ENCODE data around the gene MUC5AC.

The MUC5AC gene

DNA sequence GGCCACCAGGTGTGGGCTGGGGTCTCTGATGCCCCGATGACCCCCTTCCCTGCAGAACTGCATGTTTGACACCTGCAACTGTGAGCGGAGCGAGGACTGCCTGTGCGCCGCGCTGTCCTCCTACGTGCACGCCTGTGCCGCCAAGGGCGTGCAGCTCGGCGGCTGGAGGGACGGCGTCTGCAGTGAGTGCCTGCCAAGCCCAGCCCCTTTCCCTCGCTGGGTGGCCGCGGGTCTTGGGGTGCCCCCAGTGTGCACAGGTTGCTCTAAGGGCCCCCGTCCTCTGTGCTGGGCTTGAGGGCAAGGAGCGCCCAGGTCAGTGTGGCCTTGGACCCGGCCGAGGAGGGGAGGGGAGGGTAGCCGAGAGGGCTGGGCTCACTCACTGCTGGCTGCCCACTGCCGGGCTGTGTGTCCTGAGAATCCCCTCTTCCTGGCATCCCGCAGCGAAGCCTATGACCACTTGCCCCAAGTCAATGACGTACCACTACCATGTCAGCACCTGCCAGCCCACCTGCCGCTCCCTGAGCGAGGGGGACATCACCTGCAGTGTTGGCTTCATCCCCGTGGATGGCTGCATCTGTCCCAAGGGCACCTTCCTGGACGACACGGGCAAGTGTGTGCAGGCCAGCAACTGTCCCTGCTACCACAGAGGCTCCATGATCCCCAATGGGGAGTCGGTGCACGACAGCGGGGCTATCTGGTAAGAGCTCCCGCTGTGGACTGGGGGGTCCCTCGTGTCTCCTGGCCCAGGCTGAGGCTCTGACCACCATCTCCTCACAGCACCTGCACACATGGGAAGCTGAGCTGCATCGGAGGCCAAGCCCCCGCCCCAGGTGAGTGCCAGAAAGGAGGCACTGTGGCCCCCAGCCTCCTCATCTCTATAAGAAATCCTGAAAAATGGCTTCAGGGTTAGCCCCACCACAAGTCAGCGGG lies 17.0 kb downstream of the MUC5AC start:
- peaks cover 9% of the 10 kb centered on the region for H3K9me3 Mint-ChIP-seq
- no peaks in the 10 kb centered on the region for H3K4me1 Mint-ChIP-seq
- DNase-seq (ENCODE audit: low spot score in 2 of 2) (no peak), ATAC-seq (replicated peaks; ENCODE audit: extremely low read depth, poor library complexity, severe bottlenecking) (no peak)
- H3K27me3 Mint-ChIP-seq = no peaks in the 10 kb centered on the region
- H3K27ac Mint-ChIP-seq (ENCODE audit: low read depth) = no peak overlapping the region
- H3K36me3 Mint-ChIP-seq (ENCODE audit: insufficient read depth) = peaks cover 2% of the 10 kb centered on the region
- H3K4me3 Mint-ChIP-seq = no peak overlapping the region

DNA sequence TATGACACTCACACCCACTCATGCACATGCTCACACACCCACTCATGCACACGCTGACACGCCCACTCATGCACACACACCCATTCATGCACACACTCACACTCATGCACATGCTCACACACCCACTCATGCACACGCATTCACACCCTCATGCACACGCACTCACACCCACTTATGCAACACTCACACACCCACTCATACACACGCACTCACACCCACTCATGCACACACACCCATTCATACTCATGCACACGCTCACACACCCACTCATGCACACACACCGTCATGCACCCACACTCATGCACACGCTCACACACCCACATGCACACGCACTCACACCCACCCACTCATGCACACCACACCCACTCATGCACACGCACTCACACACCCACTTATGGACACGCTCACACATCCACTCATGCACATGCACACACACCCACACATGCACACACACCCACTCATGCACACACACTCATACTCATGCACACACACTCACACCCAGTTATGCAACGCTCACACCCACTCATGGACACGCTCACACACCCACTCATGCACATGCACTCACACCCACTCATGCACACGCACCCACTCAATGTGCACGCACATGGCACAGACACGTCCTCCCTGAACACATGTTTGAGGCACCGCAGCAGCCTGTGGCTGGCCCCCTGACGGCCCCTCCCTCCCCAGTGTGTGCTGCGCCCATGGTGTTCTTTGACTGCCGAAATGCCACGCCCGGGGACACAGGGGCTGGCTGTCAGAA lies 17.9 kb downstream of the MUC5AC start:
- ATAC-seq (replicated peaks; ENCODE audit: extremely low read depth, poor library complexity, severe bottlenecking) (no peak), DNase-seq (ENCODE audit: low spot score in 2 of 2) (no peak)
- H3K4me1 Mint-ChIP-seq = no peaks in the 10 kb centered on the region
- H3K36me3 Mint-ChIP-seq (ENCODE audit: insufficient read depth) = peaks cover 2% of the 10 kb centered on the region
- no peak overlapping the region for H3K27ac Mint-ChIP-seq (ENCODE audit: low read depth)
- H3K4me3 Mint-ChIP-seq = no peak overlapping the region
- no peaks in the 10 kb centered on the region for H3K27me3 Mint-ChIP-seq
- peaks cover 7% of the 10 kb centered on the region for H3K9me3 Mint-ChIP-seq

DNA sequence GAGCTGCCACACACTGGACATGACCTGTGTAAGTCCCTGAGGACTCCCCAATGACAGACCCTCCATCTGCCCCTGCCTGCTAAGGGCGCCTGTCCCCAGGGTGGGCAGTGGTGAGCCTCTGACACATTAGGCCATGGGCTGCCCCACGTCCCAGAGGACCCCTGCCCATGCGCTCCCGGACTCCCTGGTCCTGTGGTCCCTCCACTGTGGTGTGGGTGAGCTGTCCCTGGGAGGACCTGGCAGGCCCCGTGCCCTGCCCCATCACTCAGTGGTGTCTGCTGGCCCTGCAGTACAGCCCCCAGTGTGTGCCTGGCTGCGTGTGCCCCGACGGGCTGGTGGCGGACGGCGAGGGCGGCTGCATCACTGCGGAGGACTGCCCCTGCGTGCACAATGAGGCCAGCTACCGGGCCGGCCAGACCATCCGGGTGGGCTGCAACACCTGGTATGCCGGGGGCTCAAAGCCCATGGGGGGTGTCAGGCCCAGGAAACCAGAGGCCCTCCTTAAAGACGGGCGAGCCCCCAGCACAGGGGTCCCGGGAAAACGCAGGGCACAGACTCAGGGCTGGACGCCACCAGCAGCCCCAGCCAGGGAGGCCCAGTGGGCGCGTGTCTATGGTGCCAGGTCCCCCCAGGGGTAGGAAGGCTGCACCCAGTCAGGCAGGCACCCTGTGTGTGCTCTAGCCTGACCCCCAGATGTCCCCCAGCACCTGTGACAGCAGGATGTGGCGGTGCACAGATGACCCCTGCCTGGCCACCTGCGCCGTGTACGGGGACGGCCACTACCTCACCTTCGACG lies 18.7 kb downstream of the MUC5AC start:
- H3K9me3 Mint-ChIP-seq = no peaks in the 10 kb centered on the region
- no peak overlapping the region for H3K27ac Mint-ChIP-seq (ENCODE audit: low read depth)
- H3K27me3 Mint-ChIP-seq = no peaks in the 10 kb centered on the region
- no peak overlapping the region for H3K4me3 Mint-ChIP-seq
- no peak for ATAC-seq (replicated peaks; ENCODE audit: extremely low read depth, poor library complexity, severe bottlenecking)
- H3K4me1 Mint-ChIP-seq = no peaks in the 10 kb centered on the region
- H3K36me3 Mint-ChIP-seq (ENCODE audit: insufficient read depth) = peaks cover 2% of the 10 kb centered on the region
- DNase-seq (ENCODE audit: low spot score in 2 of 2) = no peak

DNA sequence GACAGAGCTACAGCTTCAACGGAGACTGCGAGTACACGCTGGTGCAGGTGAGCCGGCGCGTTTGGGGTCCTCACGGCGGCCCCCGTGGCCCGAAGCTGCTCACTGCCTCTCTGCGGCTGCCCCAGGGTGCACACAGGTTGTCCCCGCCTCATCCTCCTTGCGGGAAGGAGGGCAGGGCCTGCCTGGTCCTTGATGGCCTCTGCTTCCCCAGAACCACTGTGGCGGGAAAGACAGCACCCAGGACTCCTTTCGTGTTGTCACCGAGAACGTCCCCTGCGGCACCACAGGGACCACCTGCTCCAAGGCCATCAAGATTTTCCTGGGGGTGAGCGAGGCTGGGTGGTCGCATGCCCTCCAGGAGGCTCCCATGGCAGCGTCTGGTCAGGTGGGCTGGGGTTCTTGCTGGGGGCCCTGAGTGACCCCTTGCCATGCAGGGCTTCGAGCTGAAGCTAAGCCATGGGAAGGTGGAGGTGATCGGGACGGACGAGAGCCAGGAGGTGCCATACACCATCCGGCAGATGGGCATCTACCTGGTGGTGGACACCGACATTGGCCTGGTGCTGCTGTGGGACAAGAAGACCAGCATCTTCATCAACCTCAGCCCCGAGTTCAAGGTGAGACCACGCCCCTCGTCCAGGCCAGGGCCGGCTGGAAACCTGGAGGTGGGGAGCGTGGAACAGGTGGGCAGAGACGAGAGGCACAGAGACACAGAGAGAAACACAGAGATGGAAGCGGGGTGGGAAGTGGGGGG lies 19.4 kb downstream of the MUC5AC start:
- Mint-ChIP-seq H3K4me3 (no peak overlapping the region), H3K4me1 (peaks cover 4% of the 10 kb centered on the region), H3K9me3 (no peaks in the 10 kb centered on the region)

DNA sequence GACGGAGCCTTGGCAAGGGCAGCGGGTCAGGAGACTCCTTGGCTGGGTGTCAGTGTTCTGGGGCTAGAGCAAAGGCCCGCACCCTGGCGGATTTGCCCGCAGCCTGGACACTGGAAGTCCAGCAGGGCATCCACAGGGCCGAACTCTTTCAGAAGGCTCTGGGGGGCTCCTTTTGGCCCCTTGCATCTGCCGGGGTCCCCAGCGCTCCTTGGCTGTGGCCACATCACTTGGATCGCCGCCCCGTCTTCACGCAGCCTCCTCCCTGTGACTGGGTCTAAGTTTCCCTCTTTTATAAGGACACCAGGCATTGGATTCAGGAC lies 20.0 kb downstream of the MUC5AC start:
- Mint-ChIP-seq H3K27ac (ENCODE audit: low read depth) (no peak overlapping the region), H3K9me3 (no peaks in the 10 kb centered on the region), H3K27me3 (no peaks in the 10 kb centered on the region), H3K4me3 (no peak overlapping the region), H3K36me3 (ENCODE audit: insufficient read depth) (peaks cover 2% of the 10 kb centered on the region), H3K4me1 (peaks cover 4% of the 10 kb centered on the region)
- DNase-seq (ENCODE audit: low spot score in 2 of 2) (no peak), ATAC-seq (replicated peaks; ENCODE audit: extremely low read depth, poor library complexity, severe bottlenecking) (no peak)

More for the DNA sequence above, 19.4 kb downstream of the MUC5AC start:
- ATAC-seq (replicated peaks; ENCODE audit: extremely low read depth, poor library complexity, severe bottlenecking) (no peak), DNase-seq (ENCODE audit: low spot score in 2 of 2) (no peak)
- Mint-ChIP-seq H3K27me3 (no peaks in the 10 kb centered on the region), H3K36me3 (ENCODE audit: insufficient read depth) (peaks cover 2% of the 10 kb centered on the region), H3K27ac (ENCODE audit: low read depth) (no peak overlapping the region)

DNA sequence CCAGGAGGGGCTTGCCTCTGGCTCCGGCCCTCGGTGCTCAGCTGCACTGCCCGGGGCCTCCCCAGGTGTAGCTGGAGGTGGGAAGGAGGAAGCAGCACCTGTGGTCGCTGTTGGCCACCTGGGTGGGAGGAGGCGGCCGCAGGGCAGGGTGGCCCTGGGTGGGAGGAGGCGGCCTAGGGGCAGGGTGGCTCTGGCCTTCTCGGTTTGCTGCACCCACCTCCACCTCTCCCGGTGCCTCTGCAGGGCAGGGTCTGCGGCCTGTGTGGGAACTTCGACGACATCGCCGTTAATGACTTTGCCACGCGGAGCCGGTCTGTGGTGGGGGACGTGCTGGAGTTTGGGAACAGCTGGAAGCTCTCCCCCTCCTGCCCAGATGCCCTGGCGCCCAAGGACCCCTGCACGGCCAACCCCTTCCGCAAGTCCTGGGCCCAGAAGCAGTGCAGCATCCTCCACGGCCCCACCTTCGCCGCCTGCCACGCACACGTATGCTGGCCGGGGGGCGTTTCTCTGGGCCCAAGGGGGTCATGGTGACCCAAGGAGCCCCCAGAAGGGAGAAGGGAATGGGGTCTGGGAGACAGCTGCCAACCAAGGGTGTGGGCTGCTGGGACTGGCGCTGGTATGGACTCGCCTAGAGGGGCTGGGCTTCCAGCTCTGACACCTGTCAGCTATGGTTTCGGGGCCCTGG lies 20.6 kb downstream of the MUC5AC start:
- Mint-ChIP-seq H3K36me3 (ENCODE audit: insufficient read depth) (peaks cover 2% of the 10 kb centered on the region), H3K27me3 (no peaks in the 10 kb centered on the region), H3K4me3 (no peak overlapping the region), H3K9me3 (no peaks in the 10 kb centered on the region), H3K27ac (ENCODE audit: low read depth) (no peak overlapping the region), H3K4me1 (peaks cover 4% of the 10 kb centered on the region)
- DNase-seq (ENCODE audit: low spot score in 2 of 2) (no peak), ATAC-seq (replicated peaks; ENCODE audit: extremely low read depth, poor library complexity, severe bottlenecking) (no peak)

DNA sequence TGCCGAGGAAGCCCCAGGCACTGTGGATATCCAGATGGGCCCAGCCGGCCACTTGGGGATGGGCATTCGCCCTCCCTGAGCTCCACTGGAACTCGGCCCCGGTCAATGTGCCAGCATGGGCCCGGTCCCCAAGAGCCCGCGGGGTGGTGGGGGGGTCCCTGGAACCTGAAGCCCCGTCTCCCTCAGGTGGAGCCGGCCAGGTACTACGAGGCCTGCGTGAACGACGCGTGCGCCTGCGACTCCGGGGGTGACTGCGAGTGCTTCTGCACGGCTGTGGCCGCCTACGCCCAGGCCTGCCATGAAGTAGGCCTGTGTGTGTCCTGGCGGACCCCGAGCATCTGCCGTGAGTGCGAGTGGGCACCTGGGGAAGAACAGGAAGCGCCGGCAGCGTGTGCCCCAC lies 21.2 kb downstream of the MUC5AC start:
- DNase-seq (ENCODE audit: low spot score in 2 of 2) (no peak), ATAC-seq (replicated peaks; ENCODE audit: extremely low read depth, poor library complexity, severe bottlenecking) (no peak)
- H3K36me3 Mint-ChIP-seq (ENCODE audit: insufficient read depth) = peaks cover 2% of the 10 kb centered on the region
- no peaks in the 10 kb centered on the region for H3K9me3 Mint-ChIP-seq
- no peak overlapping the region for H3K4me3 Mint-ChIP-seq
- H3K4me1 Mint-ChIP-seq = peaks cover 4% of the 10 kb centered on the region
- H3K27ac Mint-ChIP-seq (ENCODE audit: low read depth) = no peak overlapping the region
- H3K27me3 Mint-ChIP-seq = no peaks in the 10 kb centered on the region

DNA sequence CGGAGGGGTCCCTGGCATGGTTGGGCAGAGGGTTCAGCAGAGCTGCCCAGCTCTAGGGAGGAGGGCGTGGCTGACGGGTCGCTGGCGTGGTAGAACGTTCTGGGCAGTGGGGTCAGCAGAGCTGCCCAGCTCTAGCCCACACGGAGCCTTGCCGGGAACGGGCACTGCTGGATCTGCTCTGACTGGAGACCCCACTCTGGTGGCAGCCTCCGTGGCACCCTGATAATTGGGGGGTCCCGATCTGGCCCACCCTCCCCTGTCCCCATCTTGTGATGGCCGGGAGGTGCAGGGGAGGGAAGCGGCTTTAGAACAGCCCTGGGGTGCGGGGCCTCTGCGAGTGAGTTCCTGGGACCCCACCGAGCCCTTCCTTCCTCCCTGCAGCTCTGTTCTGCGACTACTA lies 21.9 kb downstream of the MUC5AC start:
- DNase-seq (ENCODE audit: low spot score in 2 of 2) (no peak), ATAC-seq (replicated peaks; ENCODE audit: extremely low read depth, poor library complexity, severe bottlenecking) (no peak)
- Mint-ChIP-seq H3K9me3 (no peaks in the 10 kb centered on the region), H3K4me3 (no peak overlapping the region), H3K27ac (ENCODE audit: low read depth) (no peak overlapping the region), H3K27me3 (no peaks in the 10 kb centered on the region), H3K4me1 (peaks cover 4% of the 10 kb centered on the region), H3K36me3 (ENCODE audit: insufficient read depth) (peaks cover 2% of the 10 kb centered on the region)

DNA sequence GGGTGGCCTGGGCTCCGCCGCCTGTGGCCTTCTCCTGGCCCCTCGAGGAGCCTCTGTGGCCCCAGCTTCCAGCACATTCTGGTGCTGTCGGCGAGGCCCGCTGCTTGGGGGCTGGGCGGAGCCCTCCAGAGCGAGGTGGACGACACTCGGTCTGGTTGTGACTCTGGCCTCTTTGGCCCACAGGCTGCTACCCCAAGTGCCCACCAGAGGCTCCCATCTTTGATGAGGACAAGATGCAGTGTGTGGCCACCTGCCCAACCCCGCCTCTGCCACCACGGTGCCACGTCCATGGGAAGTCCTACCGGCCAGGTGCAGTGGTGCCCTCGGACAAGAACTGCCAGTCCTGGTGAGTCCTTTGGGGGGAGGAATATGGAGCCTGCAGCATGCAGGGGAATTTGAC lies 22.4 kb downstream of the MUC5AC start:
- no peak overlapping the region for H3K4me3 Mint-ChIP-seq
- ATAC-seq (replicated peaks; ENCODE audit: extremely low read depth, poor library complexity, severe bottlenecking) (no peak), DNase-seq (ENCODE audit: low spot score in 2 of 2) (no peak)
- H3K27ac Mint-ChIP-seq (ENCODE audit: low read depth) = no peak overlapping the region
- H3K9me3 Mint-ChIP-seq = no peaks in the 10 kb centered on the region
- H3K27me3 Mint-ChIP-seq = no peaks in the 10 kb centered on the region
- H3K36me3 Mint-ChIP-seq (ENCODE audit: insufficient read depth) = peaks cover 2% of the 10 kb centered on the region
- H3K4me1 Mint-ChIP-seq = peaks cover 4% of the 10 kb centered on the region

DNA sequence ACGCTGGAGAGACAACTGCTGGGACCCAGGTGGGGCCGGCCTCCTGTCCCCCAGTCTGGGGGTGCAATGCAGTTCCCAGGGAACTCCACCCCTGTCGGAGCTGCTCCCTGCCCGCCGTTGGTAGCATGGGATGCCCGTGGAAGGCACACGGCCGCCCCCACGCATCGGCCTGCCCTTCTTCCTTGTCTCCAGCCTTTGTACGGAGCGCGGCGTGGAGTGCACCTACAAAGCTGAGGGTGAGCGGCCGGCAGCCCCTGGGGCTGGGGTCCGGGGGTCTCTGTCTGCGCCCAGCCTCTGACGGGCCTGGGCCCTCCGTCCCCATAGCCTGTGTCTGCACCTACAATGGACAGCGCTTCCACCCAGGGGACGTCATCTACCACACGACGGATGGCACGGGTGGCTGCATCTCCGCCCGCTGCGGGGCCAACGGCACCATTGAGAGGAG lies 23.2 kb downstream of the MUC5AC start:
- Mint-ChIP-seq H3K4me1 (peaks cover 4% of the 10 kb centered on the region), H3K27me3 (no peaks in the 10 kb centered on the region), H3K36me3 (ENCODE audit: insufficient read depth) (no peaks in the 10 kb centered on the region), H3K4me3 (no peak overlapping the region), H3K27ac (ENCODE audit: low read depth) (no peak overlapping the region), H3K9me3 (no peaks in the 10 kb centered on the region)
- ATAC-seq (replicated peaks; ENCODE audit: extremely low read depth, poor library complexity, severe bottlenecking) (no peak), DNase-seq (ENCODE audit: low spot score in 2 of 2) (no peak)

DNA sequence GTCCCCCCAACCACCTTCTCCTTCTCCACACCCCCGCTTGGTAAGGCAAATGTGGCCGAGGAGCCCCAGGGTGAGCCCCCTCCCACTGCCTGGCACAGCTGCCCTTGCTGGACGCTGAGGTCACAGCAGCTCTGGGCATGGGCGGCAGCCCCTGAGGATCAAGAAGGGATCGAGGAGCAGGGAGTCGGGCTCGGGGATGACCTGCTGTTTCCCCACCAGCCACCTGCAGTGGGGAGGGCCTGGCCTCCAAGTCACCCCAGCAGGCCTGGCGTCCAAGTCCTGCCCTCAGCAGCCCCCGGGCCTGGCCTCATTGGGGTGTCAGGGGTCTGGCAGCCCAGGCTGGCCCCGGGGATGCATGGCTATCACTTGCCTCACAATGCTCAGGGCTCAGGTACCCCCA lies 23.7 kb downstream of the MUC5AC start:
- ATAC-seq (replicated peaks; ENCODE audit: extremely low read depth, poor library complexity, severe bottlenecking) (no peak), DNase-seq (ENCODE audit: low spot score in 2 of 2) (no peak)
- Mint-ChIP-seq H3K4me1 (peaks cover 4% of the 10 kb centered on the region), H3K27me3 (no peaks in the 10 kb centered on the region), H3K27ac (ENCODE audit: low read depth) (no peak overlapping the region), H3K36me3 (ENCODE audit: insufficient read depth) (no peaks in the 10 kb centered on the region), H3K9me3 (no peaks in the 10 kb centered on the region), H3K4me3 (no peak overlapping the region)
